Uterus (tissue), 4 donors: ENCODE data around the gene SLC6A9. TPM values are rescaled to one million over a fixed set of nuclear protein-coding genes. Genes with fewer than 3 reads are reported as not detected.

ENCODE experiments used
- DNase-seq, 2 donors: peaks; one replicate each; pipeline ENCODE4 v3.0.0-alpha.2; 2019 to 2020
- H3K27ac ChIP-seq, 2 donors: fragments of 200-600 bp; sonication (generic); 1 replicate in 1 of 2; 2 replicates in 1 of 2; pipeline ENCODE4 v1.5.1; 2016 to 2018
- H3K27me3 ChIP-seq, 2 donors: fragments of 200-600 bp; sonication (generic); one replicate each; pipeline ENCODE4 v1.5.1; 2018 to 2019; ENCODE audit warnings: control low read depth in 1 of 2
- H3K36me3 ChIP-seq, 2 donors: fragments of 200-600 bp; sonication (generic); one replicate each; pipeline ENCODE4 v1.5.1; 2019; ENCODE audit warnings: control low read depth in 1 of 2
- H3K4me1 ChIP-seq, 2 donors: fragments of 200-600 bp; sonication (generic); one replicate each; pipeline ENCODE4 v1.5.1; 2018 to 2019; ENCODE audit warnings: control low read depth in 1 of 2
- H3K4me3 ChIP-seq, 2 donors: fragments of 200-600 bp; sonication (generic); 1 replicate in 1 of 2; 2 replicates in 1 of 2; pipeline ENCODE4 v1.5.1; 2018 to 2019; ENCODE audit warnings: mild to moderate bottlenecking in 1 of 2
- H3K9me3 ChIP-seq, 2 donors: fragments of 200-600 bp; sonication (generic); one replicate each; pipeline ENCODE4 v1.5.1; 2019; ENCODE audit warnings: control low read depth in 1 of 2
- CTCF ChIP-seq, 4 experiments: fragments of 200-600 bp in 2 of 4; fragments of 450-650 bp in 2 of 4; sonication (generic) in 2 of 4; IDR thresholded peaks; one replicate each; pipeline ENCODE4 v1.5.1; 2016 to 2019; ENCODE audit warnings: antibody characterized with exemption in 4 of 4, mild to moderate bottlenecking in 2 of 4, moderate library complexity in 1 of 4
- POLR2A ChIP-seq, 2 donors: fragments of 450-650 bp; IDR thresholded peaks; one replicate each; pipeline ENCODE4 v1.6.1; 2016; ENCODE audit warnings: antibody characterized with exemption in 2 of 2, mild to moderate bottlenecking in 1 of 2, moderate library complexity in 1 of 2
- intact Hi-C: fragments of 100-400 bp; cut with DNase I; formaldehyde crosslinking; loops from one replicate; pipeline ENCODE4 v1.15.1; 2023; ENCODE audit warnings: low total_unique reads
- total RNA-seq, 4 donors: library from RNA; depleted of rRNA in 3 of 4; stranded (reverse); fragments of >200 nt in 3 of 4; gene quantifications; one replicate each; pipeline versions ENCODE4 v1.1.0 to v1.2.4, GENCODE V29; 2014 to 2023
- donor health status: DM: yes; HTN: yes; CAD: no.

SLC6A9 gene
- total RNA-seq, 4 donors from 2014 or later = 4.6 to 30.9 (median 17.4) TPM

- TF ChIP-seq CTCF (IDR thresholded peaks at IDR 0.05) (no peak), POLR2A (IDR thresholded peaks at IDR 0.05) (no peak)
- Histone ChIP-seq H3K9me3 (no peaks in the 10 kb centered on the region), H3K4me1 (no peaks in the 10 kb centered on the region), H3K36me3 (no peaks in the 10 kb centered on the region), H3K27me3 (no peaks in the 10 kb centered on the region), H3K27ac (no peak overlapping the region), H3K4me3 (no peak overlapping the region)
- intact Hi-C loops = no loop called here
- peak in 1 of 2 donors; percentile 13 for DNase-seq
Measured at GRCh38 chr1:43984855-43985254, 46.4 kb downstream of the SLC6A9 start.

- Histone ChIP-seq H3K4me1 (no peaks in the 10 kb centered on the region), H3K4me3 (no peak overlapping the region), H3K27ac (no peak overlapping the region), H3K9me3 (no peaks in the 10 kb centered on the region), H3K36me3 (no peaks in the 10 kb centered on the region), H3K27me3 (no peaks in the 10 kb centered on the region)
- intact Hi-C loops = no loop called here
- TF ChIP-seq POLR2A (IDR thresholded peaks at IDR 0.05) (no peak), CTCF (IDR thresholded peaks at IDR 0.05) (no peak)
- peak in 1 of 2 donors; percentile 13 for DNase-seq
Measured at GRCh38 chr1:43983253-43983899, 47.9 kb downstream of the SLC6A9 start.

GRCh38 chr1:43982808-43983207 is 48.5 kb downstream of the SLC6A9 start:
- intact Hi-C loops = no loop called here
- no peaks in the 10 kb centered on the region for H3K27me3 ChIP-seq
- peak in 1 of 2 donors; percentile 13 for DNase-seq
- no peaks in the 10 kb centered on the region for H3K4me1 ChIP-seq
- no peaks in the 10 kb centered on the region for H3K9me3 ChIP-seq
- no peak overlapping the region for H3K27ac ChIP-seq
- TF ChIP-seq CTCF (IDR thresholded peaks at IDR 0.05) (no peak), POLR2A (IDR thresholded peaks at IDR 0.05) (no peak)
- H3K36me3 ChIP-seq = no peaks in the 10 kb centered on the region
- no peak overlapping the region for H3K4me3 ChIP-seq

GRCh38 chr1:43982241-43982640 is 49.0 kb downstream of the SLC6A9 start:
- no peak overlapping the region for H3K27ac ChIP-seq
- no peak overlapping the region for H3K4me3 ChIP-seq
- no peaks in the 10 kb centered on the region for H3K27me3 ChIP-seq
- no peak for DNase-seq
- H3K9me3 ChIP-seq = no peaks in the 10 kb centered on the region
- no peak for TF ChIP-seq POLR2A (IDR thresholded peaks at IDR 0.05)
- intact Hi-C loops = no loop called here
- H3K36me3 ChIP-seq = no peaks in the 10 kb centered on the region
- H3K4me1 ChIP-seq = no peaks in the 10 kb centered on the region

GRCh38 chr1:43981636-43982035 is 49.6 kb downstream of the SLC6A9 start:
- intact Hi-C loops = no loop called here
- Histone ChIP-seq H3K27me3 (no peaks in the 10 kb centered on the region), H3K4me1 (no peaks in the 10 kb centered on the region), H3K4me3 (no peak overlapping the region), H3K27ac (no peak overlapping the region), H3K9me3 (no peaks in the 10 kb centered on the region), H3K36me3 (no peaks in the 10 kb centered on the region)
- TF ChIP-seq CTCF (IDR thresholded peaks at IDR 0.05) (no peak), POLR2A (IDR thresholded peaks at IDR 0.05) (no peak)
- peak in 1 of 2 donors; percentile 15 for DNase-seq

- intact Hi-C loops = no loop called here
- Histone ChIP-seq H3K36me3 (no peaks in the 10 kb centered on the region), H3K4me1 (peaks cover 1 to 3% of the 10 kb centered on the region in 2 donors), H3K4me3 (no peak overlapping the region), H3K9me3 (no peaks in the 10 kb centered on the region), H3K27me3 (no peaks in the 10 kb centered on the region), H3K27ac (no peak overlapping the region)
- DNase-seq = peak in 1 of 2 donors; percentile 13
- no peak for TF ChIP-seq POLR2A (IDR thresholded peaks at IDR 0.05)
- TF ChIP-seq CTCF (IDR thresholded peaks at IDR 0.05) = no peak
Measured at GRCh38 chr1:43981135-43981491, 50.1 kb downstream of the SLC6A9 start.
